CD14-positive monocyte (primary cell): Measurements from ENCODE around the gene USP3. TPM values are rescaled to one million over a fixed set of nuclear protein-coding genes. Genes with fewer than 3 reads are reported as not detected.

Source experiments
- DNase-seq, 3 donors: peaks; one replicate each; pipeline ENCODE4 v3.0.0-alpha.2; 2011 to 2022
- H2AFZ ChIP-seq: 2 replicates; pipeline ENCODE4 v1.6.0; 2012; ENCODE audit warnings: mild to moderate bottlenecking, low read depth, low read length, inconsistent platforms; ENCODE audit not compliant: insufficient read depth, poor library complexity, severe bottlenecking
- H3K27ac ChIP-seq, 2 donors: 1 replicate in 1 of 2; 2 replicates in 1 of 2; pipeline ENCODE4 v1.5.1; 2012 to 2013; ENCODE audit warnings: low read length in 2 of 2, control low read depth in 1 of 2, inconsistent platforms in 1 of 2, low read depth in 1 of 2, mild to moderate bottlenecking in 1 of 2
- H3K27me3 ChIP-seq, 2 donors: one replicate each; pipeline versions ENCODE4 v1.6.0 to v1.6.1; 2011 to 2013; ENCODE audit warnings: low read length in 2 of 2; ENCODE audit not compliant: control insufficient read depth in 2 of 2, insufficient read depth in 2 of 2
- H3K36me3 ChIP-seq, 2 donors: replicated peaks in 1 of 2; 1 replicate in 1 of 2; 2 replicates in 1 of 2; pipeline versions ENCODE4 v1.5.1 to v1.6.1; 2012 to 2013; ENCODE audit warnings: low read length in 2 of 2, control low read depth in 1 of 2, inconsistent platforms in 1 of 2, mild to moderate bottlenecking in 1 of 2; ENCODE audit not compliant: insufficient read depth in 2 of 2, control insufficient read depth in 1 of 2
- H3K4me1 ChIP-seq, 2 donors: 1 replicate in 1 of 2; 2 replicates in 1 of 2; pipeline versions ENCODE4 v1.5.1 to v1.6.1; 2012 to 2013; ENCODE audit warnings: low read length in 2 of 2, control low read depth in 1 of 2, inconsistent platforms in 1 of 2, mild to moderate bottlenecking in 1 of 2, moderate library complexity in 1 of 2; ENCODE audit not compliant: insufficient read depth in 2 of 2, control insufficient read depth in 1 of 2
- H3K4me2 ChIP-seq: replicated peaks from 2 replicates; pipeline ENCODE3; 2012; ENCODE audit warnings: low read length, moderate library complexity, mild to moderate bottlenecking; ENCODE audit not compliant: poor library complexity, severe bottlenecking; ENCODE audit errors: extremely low read depth
- H3K4me3 ChIP-seq, 3 experiments: fragments of 200-600 bp in 1 of 3; sonication (generic) in 1 of 3; replicated peaks in 1 of 3; 1 replicate in 2 of 3; 2 replicates in 1 of 3; pipeline ENCODE4 v1.5.1; 2011 to 2013; ENCODE audit warnings: low read length in 3 of 3, mild to moderate bottlenecking in 3 of 3, control low read depth in 2 of 3, low read depth in 2 of 3, inconsistent platforms in 1 of 3, moderate library complexity in 1 of 3
- H3K79me2 ChIP-seq: 2 replicates; pipeline ENCODE4 v1.6.0; 2012; ENCODE audit warnings: mild to moderate bottlenecking, control low read depth, inconsistent platforms, low read length, moderate library complexity; ENCODE audit not compliant: insufficient read depth
- H3K9ac ChIP-seq: 2 replicates; pipeline ENCODE4 v1.6.0; 2017; ENCODE audit warnings: low read length, mild to moderate bottlenecking; ENCODE audit not compliant: insufficient read depth, poor library complexity, severe bottlenecking
- H3K9me3 ChIP-seq, 2 donors: replicated peaks in 1 of 2; 1 replicate in 1 of 2; 2 replicates in 1 of 2; pipeline versions ENCODE4 v1.5.1 to v1.6.1; 2012 to 2013; ENCODE audit warnings: low read length in 2 of 2, control low read depth in 1 of 2; ENCODE audit not compliant: control insufficient read depth in 1 of 2, insufficient read depth in 1 of 2
- H4K20me1 ChIP-seq: 2 replicates; pipeline ENCODE4 v1.6.0; 2012; ENCODE audit warnings: mild to moderate bottlenecking, low read length, control low read depth, moderate library complexity; ENCODE audit not compliant: insufficient read depth
- H3K27ac Mint-ChIP-seq, 7 donors: one replicate each; pipeline ENCODE4 v1.8.0; 2020; ENCODE audit warnings: mild to moderate bottlenecking in 7 of 7, mixed read lengths in 7 of 7, moderate library complexity in 6 of 7, inconsistent platforms in 2 of 7
- H3K27me3 Mint-ChIP-seq, 3 donors: one replicate each; pipeline ENCODE4 v1.8.0; 2021 to 2022; ENCODE audit warnings: low read depth in 3 of 3, mild to moderate bottlenecking in 3 of 3, mixed read lengths in 3 of 3, moderate library complexity in 3 of 3, inconsistent platforms in 1 of 3
- H3K36me3 Mint-ChIP-seq, 2 donors: one replicate each; pipeline ENCODE4 v1.8.0; 2020; ENCODE audit warnings: mixed read lengths in 2 of 2, inconsistent platforms in 1 of 2, mild to moderate bottlenecking in 1 of 2
- H3K4me1 Mint-ChIP-seq: one replicate; pipeline ENCODE4 v1.8.0; 2020; ENCODE audit warnings: mild to moderate bottlenecking, mixed read lengths
- H3K4me3 Mint-ChIP-seq, 2 donors: one replicate each; pipeline ENCODE4 v1.8.0; 2020; ENCODE audit warnings: mild to moderate bottlenecking in 2 of 2, mixed read lengths in 2 of 2, moderate library complexity in 1 of 2
- H3K9me3 Mint-ChIP-seq, 7 donors: one replicate each; pipeline ENCODE4 v1.8.0; 2020 to 2022; ENCODE audit warnings: mixed read lengths in 7 of 7, mild to moderate bottlenecking in 6 of 7, moderate library complexity in 6 of 7, inconsistent platforms in 2 of 7
- CTCF ChIP-seq: fragments of 200-600 bp; IDR thresholded peaks from one replicate; pipeline ENCODE4 v1.8.0; 2022; ENCODE audit warnings: antibody characterized with exemption, mild to moderate bottlenecking
- WGBS: methylation state at CpG from one replicate; pipeline ENCODE4 v1.1.5; 2013; ENCODE audit warnings: missing lambda C conversion rate; ENCODE audit not compliant: insufficient coverage; 5-methylcytosine and 5-hydroxymethylcytosine counted together
- intact Hi-C, 2 donors: fragments of 100-400 bp; cut with micrococcal nuclease; formaldehyde crosslinking; loops; one replicate each; pipeline versions ENCODE4 v1.15.0 to v1.15.1; 2023
- polyA plus RNA-seq, 3 donors: library from polyadenylated mRNA; depleted of rRNA in 1 of 3; unstranded in 2 of 3; stranded (reverse) in 1 of 3; fragments of 300-500 nt in 2 of 3; fragments of >200 nt in 1 of 3; fragmentation: Illumina TruSeq in 2 of 3; gene quantifications; 1 replicate in 2 of 3; 2 replicates in 1 of 3; pipeline ENCODE4 v1.2.3, GENCODE V29; 2012 to 2021

Gene USP3
- polyA plus RNA-seq, 3 donors = 91.4 to 167 (median 122) TPM

DNA sequence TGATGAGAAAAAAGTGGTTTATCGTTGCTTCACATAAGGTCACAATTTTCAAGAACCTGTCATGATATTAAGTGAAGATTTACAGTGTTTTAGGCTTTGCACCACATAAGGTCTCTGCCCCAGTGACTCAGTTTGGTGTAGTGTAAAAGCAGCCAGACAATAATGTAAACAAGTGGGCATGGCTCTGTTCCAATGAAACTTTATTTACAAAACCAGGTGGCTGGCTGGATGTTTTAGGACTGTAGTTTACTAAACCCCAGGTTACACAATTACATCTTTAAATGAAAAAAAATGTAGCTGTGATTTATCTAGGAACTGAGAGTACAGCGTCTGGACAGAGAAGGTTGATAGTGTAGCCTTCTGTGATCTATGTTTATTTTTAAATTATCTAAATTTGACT lies 83.1 kb downstream of the USP3 start:
- Mint-ChIP-seq H3K4me1 (no peaks in the 10 kb centered on the region), H3K9me3 (no peaks in the 10 kb centered on the region), H3K4me3 (no peak overlapping the region), H3K27ac (no peak overlapping the region), H3K36me3 (peaks cover 81 to 96% of the 10 kb centered on the region in 2 donors), H3K27me3 (no peaks in the 10 kb centered on the region)
- H3K4me3 ChIP-seq = no peak overlapping the region
- H4K20me1 ChIP-seq = peaks cover 100% of the 10 kb centered on the region
- no peak for DNase-seq
- intact Hi-C loops = loop anchor here in 1 of 2 donors (10.0 kb wide), 1 partner anchor 57 kb away; no protein-coding TSS in a partner anchor
- no peak overlapping the region for H2AFZ ChIP-seq
- no peaks in the 10 kb centered on the region for H3K4me1 ChIP-seq
- H3K9me3 ChIP-seq = no peaks in the 10 kb centered on the region
- WGBS = no CpG with 5 or more reads among the region's 2 CpGs
- no peak overlapping the region for H3K27ac ChIP-seq
- H3K36me3 ChIP-seq = peaks cover 95 to 100% of the 10 kb centered on the region in 2 donors
- H3K79me2 ChIP-seq = peaks cover 36% of the 10 kb centered on the region
- H3K4me2 ChIP-seq = no peak overlapping the region
- H3K9ac ChIP-seq = no peak overlapping the region
- no peak for TF ChIP-seq CTCF
- H3K27me3 ChIP-seq = no peaks in the 10 kb centered on the region

DNA sequence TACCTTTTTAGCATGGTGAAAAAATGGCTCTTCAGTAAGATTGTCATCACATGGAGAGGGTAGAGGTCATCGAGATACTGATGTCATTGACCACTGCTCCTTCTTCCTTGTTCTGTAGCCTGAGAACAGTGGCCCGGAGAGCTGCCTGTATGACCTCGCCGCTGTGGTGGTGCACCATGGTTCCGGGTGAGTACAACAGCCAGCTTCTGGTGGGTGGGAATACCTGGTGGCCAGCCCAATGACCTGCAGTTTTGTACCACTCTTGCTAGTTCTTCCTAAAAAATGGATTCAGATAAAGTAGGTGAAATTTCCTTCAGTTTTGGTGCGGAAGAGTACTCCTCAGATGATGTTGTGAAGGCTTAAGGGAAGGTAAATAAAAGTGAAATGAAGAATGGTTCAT lies 84.4 kb downstream of the USP3 start:
- intact Hi-C loops = loop anchor here in 1 of 2 donors (10.0 kb wide), 1 partner anchor 56 kb away; no protein-coding TSS in a partner anchor
- no peaks in the 10 kb centered on the region for H3K4me1 ChIP-seq
- DNase-seq = no peak
- H3K27me3 ChIP-seq = no peaks in the 10 kb centered on the region
- H3K9me3 ChIP-seq = no peaks in the 10 kb centered on the region
- Mint-ChIP-seq H3K27ac (peak overlapping the region in 1 of 7 donors; percentile 20), H3K27me3 (no peaks in the 10 kb centered on the region), H3K9me3 (no peaks in the 10 kb centered on the region), H3K4me3 (no peak overlapping the region), H3K36me3 (peaks cover 83 to 97% of the 10 kb centered on the region in 2 donors), H3K4me1 (peaks cover 3% of the 10 kb centered on the region)
- no peak overlapping the region for H2AFZ ChIP-seq
- H3K36me3 ChIP-seq = peaks cover 95 to 100% of the 10 kb centered on the region in 2 donors
- H3K27ac ChIP-seq = no peak overlapping the region
- H3K4me2 ChIP-seq = no peak overlapping the region
- H3K79me2 ChIP-seq = peaks cover 24% of the 10 kb centered on the region
- H3K4me3 ChIP-seq = no peak overlapping the region
- peaks cover 100% of the 10 kb centered on the region for H4K20me1 ChIP-seq
- 100% methylated on average over 1 of the region's 6 CpGs for WGBS
- TF ChIP-seq CTCF = no peak
- no peak overlapping the region for H3K9ac ChIP-seq
